HK-2 (cell line): ENCODE data around the gene CFAP157.

Experiments used
- DNase-seq: peaks from one replicate; pipeline ENCODE4 v3.0.0-alpha.2; 2018; ENCODE audit not compliant: unreplicated experiment

The CFAP157 gene

GRCh38 chr9:127706836-127707241 lies at the start of gene CFAP157:
Gene CFAP157, plus strand, starts transcription at chr9:127706988. Its CDS starts 44 bp downstream, at chr9:127707032.
- no peak for DNase-seq

- no peak for DNase-seq
These were observed 48.4 kb upstream of the CFAP157 start for GRCh38 chr9:127658428-127658827.

GRCh38 chr9:127660886-127661741 lies 45.7 kb upstream of the CFAP157 start:
- no peak for DNase-seq

- DNase-seq: no peak
These were observed 44.2 kb upstream of the CFAP157 start for GRCh38 chr9:127662617-127663016.

- DNase-seq: no peak
These were observed 42.5 kb upstream of the CFAP157 start for GRCh38 chr9:127664324-127664677.

- DNase-seq: no peak
These were observed 41.9 kb upstream of the CFAP157 start for GRCh38 chr9:127664678-127665507.

GRCh38 chr9:127667127-127667844 lies 39.5 kb upstream of the CFAP157 start:
- no peak for DNase-seq

- no peak for DNase-seq
These were observed 38.9 kb upstream of the CFAP157 start for GRCh38 chr9:127667906-127668305.

- DNase-seq: no peak
These were observed 33.6 kb upstream of the CFAP157 start for GRCh38 chr9:127673234-127673633.

GRCh38 chr9:127676638-127677037 lies 30.1 kb upstream of the CFAP157 start:
- no peak for DNase-seq

- DNase-seq: no peak
These were observed 27.3 kb upstream of the CFAP157 start for GRCh38 chr9:127679506-127679905.

GRCh38 chr9:127680226-127680625 lies 26.6 kb upstream of the CFAP157 start:
- DNase-seq: no peak

- DNase-seq: no peak
These were observed 25.9 kb upstream of the CFAP157 start for GRCh38 chr9:127680846-127681245.

GRCh38 chr9:127682351-127683136 lies 24.2 kb upstream of the CFAP157 start:
- no peak for DNase-seq

- no peak for DNase-seq
These were observed 23.1 kb upstream of the CFAP157 start for GRCh38 chr9:127683723-127684122.

GRCh38 chr9:127684576-127684975 lies 22.2 kb upstream of the CFAP157 start:
- DNase-seq: peak; percentile 17

GRCh38 chr9:127686461-127687393 lies 20.1 kb upstream of the CFAP157 start:
- no peak for DNase-seq

- no peak for DNase-seq
These were observed 17.3 kb upstream of the CFAP157 start for GRCh38 chr9:127689329-127690000.

- DNase-seq: no peak
These were observed 16.1 kb upstream of the CFAP157 start for GRCh38 chr9:127690735-127691134.

- no peak for DNase-seq
These were observed 14.7 kb upstream of the CFAP157 start for GRCh38 chr9:127692071-127692470.
